HG03280 (cell line): ENCODE results near the gene CARHSP1.
"Not testable (repeated sequence)": the region's sequence is repeated elsewhere in the genome, so short reads cannot be mapped to it uniquely, and the experiment has no call there.

ENCODE experiments used
- ATAC-seq: cut with Tn5 transposase; IDR thresholded peaks from one replicate; pipeline ENCODE4 v1.9.1; 2021; ENCODE audit warnings: mild to moderate bottlenecking, moderate library complexity; ENCODE audit not compliant: unreplicated experiment

Gene CARHSP1

DNA sequence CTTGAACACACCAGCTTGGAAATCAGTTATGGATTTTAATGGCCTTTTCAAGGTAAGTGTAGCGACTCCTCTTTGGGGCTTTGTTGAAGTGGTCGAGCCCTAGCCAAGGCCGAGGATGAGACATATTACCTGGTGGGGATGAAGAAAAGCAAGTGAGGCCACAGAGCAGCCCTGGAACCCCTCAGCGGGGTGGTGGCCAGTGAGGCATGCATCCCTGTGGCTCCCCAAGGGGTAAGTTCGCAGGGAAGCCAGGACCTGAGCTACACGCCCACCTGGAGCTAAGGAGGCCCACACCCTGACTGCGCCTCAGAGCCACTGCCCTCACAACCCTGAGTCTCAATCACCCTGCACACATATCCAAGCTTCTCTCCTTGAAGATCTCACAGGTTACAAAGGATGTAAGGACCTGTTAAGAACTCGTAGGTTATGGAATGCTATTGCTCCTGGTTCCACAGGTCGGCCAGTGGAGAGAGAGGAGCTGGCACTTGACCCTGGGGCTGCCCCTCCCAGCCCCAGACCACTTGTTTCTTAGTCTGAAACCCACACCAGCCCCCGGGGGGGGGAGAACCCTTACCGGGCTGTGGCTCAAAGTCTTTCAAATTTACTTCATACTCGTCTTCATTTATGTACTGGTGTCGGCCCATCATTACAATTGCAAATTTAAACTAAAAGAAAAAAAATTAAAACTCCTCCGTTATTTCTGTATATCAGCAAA is 25.3 kb upstream of the CARHSP1 start:
- no peak for ATAC-seq

DNA sequence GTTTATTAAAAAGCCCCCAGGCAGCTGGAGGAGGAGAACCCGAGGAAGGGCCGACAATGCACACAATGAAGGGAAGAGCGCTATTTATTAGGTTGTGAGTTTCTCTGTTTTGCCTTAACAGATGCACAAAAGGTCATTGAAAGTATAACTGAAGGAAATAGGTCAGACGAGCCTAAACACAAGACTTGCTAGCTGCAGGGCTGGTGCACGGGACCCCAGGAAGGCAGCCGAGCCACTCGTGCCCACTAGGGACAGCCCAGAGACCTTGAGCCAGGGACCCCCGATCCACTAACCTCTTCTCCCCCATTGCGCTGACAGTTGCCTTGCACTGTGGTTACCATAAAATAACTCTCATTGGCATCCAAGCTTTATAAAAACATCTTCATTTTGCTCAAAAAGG is 24.6 kb upstream of the CARHSP1 start:
- ATAC-seq: no peak

DNA sequence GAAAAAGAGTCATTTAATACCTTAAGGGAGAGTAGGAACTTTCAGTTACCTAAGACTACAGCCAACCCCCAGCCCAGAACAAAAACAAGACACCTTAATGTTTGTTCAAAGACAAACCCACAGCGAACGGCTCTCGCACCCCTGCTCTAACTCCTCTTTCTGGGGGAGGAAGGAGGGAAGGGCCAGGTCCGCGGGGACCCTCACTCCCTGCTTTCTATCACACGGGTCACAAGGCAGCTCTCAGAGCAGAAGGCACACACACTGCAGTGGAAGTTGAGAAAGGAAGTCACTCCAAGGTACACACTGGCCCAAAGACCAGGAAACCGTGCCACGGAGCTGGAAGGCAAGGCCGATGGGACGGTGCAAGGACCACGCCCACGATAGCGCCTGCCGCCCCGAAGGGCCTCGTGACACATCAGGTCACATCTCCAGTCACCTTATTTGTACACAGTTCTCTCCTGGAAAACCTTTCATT is 23.3 kb upstream of the CARHSP1 start:
- ATAC-seq: peak; percentile 18

DNA sequence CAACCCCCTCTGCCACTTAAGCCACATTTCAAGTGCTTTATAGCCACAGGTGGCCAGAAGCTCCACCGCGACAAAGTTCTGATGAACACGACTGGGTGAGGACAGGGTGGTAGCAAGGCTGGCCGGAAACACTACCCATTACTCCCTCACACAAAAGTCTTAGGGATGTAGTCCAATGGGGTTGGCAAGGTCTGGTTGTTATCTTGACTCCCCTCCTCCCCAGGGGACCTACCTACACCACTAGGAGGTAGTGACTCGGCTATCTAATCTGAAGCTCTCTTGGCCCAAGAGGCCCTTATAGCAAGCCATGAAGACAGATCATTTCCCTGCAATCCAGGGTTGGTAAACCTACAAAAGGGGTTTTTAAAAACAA is 21.7 kb upstream of the CARHSP1 start:
- ATAC-seq: no peak

DNA sequence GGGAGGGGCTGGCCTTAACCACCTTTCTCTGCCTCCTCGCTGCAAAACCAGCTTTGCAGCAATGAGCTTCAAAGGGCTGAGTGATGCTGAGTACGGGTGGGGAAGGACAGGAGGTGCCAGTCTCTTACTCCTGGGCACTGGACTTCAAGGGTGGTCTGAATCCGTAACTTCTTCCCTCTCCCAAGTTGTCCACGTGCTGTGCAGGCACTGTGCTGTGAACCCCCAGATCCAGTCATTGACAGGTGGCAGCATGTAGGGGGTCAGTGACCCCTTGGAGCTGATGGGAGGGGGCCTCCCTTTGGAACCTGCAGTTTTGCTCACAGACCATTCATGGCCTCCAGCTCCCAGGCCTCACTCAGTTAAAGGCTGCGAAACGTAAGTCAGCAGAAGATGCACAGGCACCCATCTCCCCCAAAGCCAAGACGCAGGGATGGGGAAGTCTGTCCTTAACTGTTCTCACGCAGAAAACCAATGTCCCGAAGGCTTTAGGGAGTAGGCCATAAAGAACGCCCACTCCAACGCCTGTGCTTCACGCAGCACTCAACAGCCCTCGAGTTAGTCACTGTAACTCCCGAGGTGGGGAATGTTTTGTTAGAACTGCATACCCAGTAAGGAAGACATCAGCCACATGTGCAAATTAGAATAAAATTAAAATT is 21.2 kb upstream of the CARHSP1 start:
- ATAC-seq: no peak

DNA sequence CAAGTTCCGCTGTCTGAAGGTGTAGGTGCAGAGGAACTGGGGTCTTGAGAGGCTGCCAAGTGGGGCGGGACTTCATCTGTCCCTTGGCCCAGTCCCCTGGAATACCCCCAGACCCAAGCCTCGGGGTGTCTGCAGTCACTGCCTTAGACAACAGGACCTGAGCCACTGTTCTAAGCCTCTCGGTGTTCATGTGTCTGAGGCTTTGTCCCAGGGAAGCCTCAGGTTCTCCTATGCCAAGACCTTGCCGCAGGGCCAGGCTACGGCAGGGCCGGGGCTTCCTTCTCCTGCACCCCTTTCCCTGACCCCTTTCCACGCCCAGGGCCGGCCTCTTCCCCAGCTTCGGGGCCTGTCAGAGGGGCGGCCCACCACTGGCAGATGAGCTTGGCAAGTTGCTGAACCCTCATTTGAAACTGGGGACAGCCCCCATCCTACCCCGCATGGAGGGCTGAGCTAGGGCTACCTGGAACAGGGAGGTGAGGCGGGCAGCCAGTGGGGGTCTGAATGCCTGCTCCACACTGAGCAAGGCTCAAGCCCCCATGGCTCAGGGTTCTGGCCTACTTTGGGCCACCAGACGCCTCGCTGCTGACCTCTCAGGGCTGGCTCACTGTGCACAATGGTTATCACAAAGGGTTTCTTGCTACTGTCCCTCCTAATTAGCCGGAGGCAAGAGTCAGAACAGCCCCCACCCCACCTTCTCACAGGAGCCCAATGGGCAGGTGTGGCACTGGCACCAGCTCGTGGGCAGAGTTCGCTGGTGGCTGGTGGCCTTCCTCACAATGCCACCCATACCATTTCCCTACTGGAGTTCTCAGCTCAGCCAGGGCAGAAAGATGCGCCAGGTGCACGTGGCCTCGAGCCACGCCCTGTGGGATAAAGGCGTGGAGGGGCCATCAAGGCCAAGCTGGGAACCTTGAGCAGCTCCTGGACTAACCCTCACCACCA is 20.4 kb upstream of the CARHSP1 start:
- ATAC-seq: no peak

DNA sequence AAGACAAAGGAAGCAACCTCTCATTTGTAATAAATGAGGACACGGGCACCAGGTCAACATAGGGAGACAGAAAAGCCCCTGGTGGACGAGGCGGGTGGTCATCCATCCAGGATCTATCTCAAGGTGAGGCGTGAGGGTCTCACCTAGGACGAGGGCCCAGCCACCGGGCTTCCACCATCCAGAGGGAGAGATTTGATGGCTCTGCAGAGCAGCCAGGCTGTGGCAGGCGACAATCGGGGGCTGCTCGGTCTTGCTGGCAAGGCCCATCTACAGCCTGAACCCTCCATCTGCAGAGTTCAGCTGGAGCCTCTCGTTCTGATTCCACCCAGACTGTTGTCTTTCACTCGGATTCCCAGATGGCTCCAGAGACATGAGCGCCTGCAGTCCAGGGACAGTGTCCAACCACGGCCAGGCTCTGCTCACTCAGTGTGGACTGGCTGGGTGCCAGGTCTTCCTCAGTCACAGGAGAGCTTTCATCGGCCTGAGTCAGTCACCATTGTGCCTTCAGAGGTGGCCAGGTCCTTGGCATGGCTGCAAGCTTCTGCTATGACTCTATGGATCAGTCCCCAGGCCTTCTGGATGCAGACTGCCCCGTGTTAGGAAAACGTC is 19.2 kb upstream of the CARHSP1 start:
- no peak for ATAC-seq

DNA sequence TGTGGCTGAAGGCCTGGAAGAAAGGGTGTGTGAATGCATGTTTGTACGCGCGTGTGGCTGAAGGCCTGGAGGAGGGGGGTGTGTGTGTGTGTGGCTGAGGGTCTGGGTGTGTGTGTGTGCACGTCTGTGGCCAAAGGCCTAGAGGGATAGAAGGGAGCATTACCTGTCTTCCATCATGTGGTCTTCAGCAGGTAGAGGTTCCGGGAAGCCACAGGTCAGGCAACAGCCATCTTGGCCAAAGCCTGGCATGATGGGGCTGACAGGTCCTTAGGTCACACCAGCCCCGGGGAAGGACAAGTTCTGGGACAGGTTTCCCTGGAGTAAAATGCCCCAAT is 18.6 kb upstream of the CARHSP1 start:
- no peak for ATAC-seq

DNA sequence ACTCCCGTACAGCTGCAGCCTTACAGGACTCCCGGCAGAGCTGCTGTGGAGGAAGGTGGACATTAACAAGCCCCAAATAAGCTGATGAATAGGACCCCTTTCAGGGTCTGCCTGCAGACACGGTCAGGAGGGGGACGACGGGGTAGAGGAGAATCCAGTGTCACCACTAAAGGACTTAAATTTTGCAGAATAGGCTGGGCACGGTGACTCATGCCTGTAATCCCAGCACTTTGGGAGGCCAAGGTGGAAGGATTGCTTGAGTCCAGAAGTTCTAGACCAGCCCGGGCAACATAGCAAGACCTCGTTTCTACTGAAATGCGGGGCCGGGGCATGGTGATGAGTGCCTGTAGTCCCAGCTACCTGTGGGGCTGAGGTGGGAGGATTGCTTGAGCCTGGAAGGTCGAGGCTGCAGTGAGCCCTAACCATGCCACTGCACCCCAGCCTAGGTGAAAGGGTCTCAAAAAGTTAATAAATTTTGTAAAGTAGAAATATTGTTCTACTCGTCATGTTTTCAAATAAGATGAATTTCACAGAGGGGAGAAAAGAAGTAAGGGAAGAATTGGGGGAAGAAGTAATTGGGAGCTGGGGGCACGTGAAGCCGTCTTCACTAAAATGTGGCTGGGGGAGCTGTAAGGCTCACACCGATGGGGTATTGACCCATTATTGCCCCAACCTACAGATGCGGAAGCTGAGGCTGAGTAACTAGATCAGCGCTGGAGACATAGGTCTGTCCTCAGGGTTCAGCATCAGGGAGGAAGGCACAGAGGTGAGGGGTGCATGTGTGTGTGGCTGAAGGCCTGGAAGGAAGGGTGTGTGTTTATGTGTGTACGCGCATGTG is 18.0 kb upstream of the CARHSP1 start:
- no peak for ATAC-seq

DNA sequence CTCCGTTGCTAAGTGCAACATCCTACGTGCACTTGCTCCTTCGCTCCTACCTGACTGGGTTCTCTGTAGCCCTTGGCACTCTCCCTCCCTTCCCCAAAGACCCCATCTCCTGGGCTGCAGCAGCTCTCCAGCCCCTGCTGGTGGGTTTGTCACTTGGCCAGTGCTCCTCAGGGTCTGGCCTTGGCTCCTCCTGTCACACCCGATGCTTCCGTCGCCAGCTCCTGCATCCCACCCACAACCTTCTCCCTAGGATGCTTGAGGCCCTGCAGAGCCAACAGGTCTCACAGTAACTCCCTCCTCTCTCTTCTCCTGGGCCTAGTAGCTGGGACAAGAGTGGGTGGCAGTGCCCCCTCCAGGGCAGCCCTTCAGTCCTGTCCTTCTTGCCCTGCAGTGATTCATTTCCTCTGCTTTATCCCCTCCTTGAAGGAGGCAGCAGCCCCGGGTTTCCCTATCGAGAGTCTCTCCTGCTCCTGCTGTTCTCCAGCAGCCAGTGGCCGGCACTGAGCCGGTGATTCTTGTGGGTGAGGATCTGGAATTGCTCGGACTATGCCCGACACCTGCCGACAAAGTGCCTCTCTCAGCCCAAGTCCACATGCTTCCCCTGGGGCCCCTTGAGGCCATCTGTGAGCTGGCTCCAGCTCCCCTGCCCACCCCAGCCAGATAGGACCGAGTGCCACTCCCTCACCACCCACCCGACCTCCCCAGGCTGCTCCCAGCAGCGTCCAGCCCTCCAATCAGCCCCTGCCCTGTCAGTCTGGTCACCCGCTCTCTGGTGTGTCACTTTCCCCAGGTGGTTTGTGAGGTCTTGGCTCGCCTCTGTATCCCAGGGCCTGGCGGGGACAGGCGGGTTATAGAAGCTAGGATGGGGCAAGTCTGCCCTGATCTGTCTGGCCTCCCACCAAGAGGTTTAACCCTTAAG is 17.1 kb upstream of the CARHSP1 start:
- ATAC-seq: no peak

DNA sequence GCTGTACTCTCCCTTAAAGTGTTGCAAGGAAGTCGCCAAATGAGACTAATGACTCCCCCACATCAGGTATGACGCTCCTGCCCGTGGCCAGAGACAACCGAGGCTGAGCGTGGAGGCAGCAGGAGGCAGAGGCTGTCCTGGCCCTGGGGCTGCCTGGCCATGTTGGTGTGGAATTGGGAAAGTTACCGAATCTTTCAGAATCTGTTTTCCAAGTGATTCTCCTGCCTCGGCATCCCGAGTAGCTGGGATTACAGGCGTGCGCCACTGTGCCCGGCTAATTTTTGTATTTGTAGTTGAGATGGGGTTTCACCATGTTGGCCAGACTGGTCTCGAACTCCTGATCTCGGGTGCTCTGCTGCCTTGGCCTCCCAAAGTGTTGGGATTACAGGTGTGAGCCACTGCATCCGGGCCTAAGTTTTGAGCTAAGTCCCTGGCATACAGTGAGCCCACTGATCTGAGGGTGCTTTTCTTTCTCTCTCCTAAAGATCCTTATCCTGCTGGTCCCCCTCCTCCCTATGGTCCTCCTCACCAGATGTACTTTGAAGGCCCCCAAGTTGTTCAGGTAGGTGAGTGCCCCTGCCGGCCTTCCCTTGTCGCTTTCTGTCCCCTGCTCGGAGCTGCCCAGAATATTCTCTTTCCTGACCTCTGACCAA is 14.0 kb upstream of the CARHSP1 start:
- no peak for ATAC-seq

DNA sequence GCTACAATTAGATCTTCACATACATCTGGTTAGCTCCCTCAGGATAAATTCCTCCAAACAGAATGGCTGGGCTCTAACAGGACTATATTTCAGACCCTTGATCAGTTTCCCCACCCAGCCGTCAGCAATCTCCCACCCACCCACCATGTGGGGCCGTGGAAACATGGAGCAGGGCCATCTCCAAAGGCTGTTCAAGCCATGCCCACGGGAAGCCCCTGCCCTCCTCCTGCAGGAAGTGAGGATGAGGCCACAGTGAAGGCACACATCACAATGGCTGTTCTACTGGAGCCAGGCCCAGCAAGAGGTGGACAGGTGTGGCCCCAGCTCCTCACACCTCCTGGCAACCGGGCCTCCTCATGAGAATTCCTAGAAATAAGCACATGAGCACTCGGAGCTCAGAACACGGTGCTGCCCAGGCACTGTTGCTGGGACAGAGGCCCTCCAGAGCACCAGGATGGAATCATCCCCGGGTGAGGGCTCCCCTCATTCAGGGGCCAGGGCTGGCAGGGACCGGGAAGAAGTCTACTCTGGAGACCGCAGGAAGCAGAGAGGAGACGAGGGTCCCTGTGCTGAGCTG is 13.3 kb upstream of the CARHSP1 start, which contains the start of gene LITAFD:
LITAFD (plus strand) TSS at position 311 of the 577 bp plus-strand sequence. CDS start 2,005 bp downstream, outside the sequence.
- no peak for ATAC-seq

DNA sequence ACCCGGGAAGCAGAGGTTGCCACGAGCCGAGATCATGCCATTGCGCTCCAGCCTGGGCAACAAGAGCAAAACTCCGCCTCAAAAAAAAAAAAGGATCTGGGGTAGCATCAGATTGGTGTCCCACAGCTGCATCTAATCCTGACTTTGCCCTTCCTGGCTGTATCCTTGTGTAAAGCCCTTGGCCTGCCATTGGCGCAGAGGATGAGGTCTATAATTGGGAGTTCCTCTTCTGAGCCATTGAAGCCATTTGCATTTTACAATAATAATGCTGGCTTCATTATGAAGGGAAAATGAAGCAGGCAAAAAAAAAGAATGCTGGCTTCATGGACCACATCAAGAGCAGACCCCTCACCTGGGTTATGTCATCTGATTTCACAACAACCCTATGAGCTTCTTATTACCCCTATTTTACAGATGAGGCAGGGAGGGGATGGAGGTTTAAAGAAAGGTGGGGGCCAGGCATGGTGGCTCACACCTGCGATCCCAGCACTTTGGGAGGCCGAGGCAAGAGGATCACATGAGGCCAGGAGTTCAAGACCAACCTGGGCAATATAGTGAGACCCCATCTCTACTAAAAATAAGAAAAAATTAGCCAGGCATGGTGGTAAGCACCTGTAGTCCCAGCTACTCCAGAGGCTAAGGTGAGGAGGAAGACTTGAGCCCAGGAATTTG is 12.2 kb upstream of the CARHSP1 start:
- ATAC-seq: no peak

DNA sequence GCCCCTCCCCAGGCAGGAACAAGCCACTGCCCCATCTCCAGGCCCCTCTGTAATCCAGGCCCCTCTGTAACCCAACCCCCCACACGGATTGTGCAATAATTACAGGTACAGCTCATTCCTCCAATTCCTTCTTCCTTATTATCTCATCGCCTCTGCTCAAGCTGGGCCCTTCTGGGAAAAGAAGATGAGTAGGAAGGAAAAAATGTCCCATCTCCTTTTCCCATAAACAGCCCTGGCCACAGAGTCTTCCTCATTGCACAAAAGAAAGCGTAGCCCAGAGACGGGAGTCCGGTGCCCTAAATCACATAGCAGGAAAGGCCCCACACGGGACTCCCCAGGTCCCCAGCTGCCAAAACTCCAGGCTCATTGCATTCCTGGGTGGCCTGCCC is 9.7 kb upstream of the CARHSP1 start:
- ATAC-seq: no peak

DNA sequence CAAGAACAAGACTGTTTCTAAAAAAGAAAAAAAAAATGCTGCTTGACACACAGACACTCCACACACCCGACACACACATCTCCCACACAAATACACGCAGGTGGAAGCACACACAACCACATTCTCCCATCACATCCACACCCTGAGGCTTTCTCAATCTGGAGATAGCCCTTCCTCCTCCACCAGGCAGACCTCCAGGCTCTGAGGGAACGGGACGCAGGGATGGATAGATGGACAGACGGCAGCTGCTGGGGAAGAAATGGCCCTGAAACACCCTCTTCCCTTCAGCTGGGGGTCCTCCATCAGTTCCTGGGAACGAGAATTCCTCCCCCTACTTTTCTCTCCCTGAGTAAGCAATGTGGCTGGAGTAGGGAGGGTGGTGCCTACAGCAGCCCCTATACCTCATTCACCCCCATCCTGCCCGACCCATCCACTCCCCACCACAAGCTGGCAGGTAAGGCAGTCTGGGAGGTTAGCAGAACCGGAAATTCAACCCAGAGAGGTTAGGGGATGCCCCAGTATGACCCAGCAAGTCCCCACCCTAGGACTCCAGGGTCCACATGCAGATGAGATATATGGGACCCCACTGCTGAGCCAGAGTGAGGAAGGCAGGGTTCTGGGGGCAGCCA is 9.2 kb upstream of the CARHSP1 start:
- no peak for ATAC-seq

DNA sequence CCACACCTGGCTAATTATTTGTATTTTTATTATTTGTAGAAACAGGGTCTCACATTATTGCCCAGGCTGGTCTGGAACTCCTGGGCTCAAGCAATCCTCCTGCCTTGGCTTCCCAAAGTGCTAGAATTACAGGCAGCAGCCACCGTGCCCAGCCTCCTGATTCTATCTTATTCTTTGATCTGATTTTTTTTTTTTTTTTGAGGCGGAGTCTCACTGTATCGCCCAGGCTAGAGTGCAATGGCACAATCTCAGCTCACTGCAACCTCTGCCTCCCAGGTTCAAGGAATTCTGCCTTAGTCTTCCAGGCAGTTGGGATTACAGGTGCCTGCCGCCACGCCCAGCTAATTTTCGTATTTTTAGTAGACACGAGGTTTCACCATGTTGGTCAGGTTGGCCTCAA is 6.5 kb upstream of the CARHSP1 start:
- ATAC-seq: not testable (repeated sequence)

DNA sequence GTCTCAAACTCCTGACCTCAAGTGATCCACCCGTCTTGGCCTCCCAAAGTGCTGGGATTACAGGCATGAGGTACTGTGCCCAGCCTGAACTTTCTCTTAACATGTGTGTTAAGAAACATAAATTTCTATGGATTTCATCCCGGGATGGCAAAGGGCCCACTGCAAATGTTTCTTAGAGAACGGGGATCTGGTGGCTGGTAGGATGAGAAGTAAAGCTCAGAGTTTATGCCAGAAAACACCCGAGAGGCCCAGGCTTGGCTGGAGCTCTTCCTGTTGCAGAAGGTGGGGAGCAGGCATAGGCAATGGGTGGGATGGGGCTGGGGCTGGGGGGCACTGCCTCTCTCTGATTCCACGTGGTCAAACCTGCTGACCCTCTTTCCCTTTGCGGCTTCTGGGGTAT is 5.6 kb upstream of the CARHSP1 start:
- no peak for ATAC-seq
